GM23248 (cell line): Measurements from ENCODE around the gene COL4A4.

ENCODE experiments used
- EZH2 ChIP-seq: fragments of 200-600 bp; sonication (generic); IDR thresholded peaks from 2 replicates; pipeline ENCODE4 v1.6.1; 2018; ENCODE audit warnings: antibody characterized with exemption, mild to moderate bottlenecking; ENCODE audit not compliant: insufficient read depth, poor library complexity, severe bottlenecking
- EZH2phosphoT487 ChIP-seq: fragments of 200-600 bp; sonication (generic); IDR thresholded peaks from 2 replicates; pipeline ENCODE4 v1.6.1; 2018; ENCODE audit warnings: antibody characterized with exemption, moderate library complexity, mild to moderate bottlenecking, low read depth; ENCODE audit not compliant: insufficient read depth

DNA sequence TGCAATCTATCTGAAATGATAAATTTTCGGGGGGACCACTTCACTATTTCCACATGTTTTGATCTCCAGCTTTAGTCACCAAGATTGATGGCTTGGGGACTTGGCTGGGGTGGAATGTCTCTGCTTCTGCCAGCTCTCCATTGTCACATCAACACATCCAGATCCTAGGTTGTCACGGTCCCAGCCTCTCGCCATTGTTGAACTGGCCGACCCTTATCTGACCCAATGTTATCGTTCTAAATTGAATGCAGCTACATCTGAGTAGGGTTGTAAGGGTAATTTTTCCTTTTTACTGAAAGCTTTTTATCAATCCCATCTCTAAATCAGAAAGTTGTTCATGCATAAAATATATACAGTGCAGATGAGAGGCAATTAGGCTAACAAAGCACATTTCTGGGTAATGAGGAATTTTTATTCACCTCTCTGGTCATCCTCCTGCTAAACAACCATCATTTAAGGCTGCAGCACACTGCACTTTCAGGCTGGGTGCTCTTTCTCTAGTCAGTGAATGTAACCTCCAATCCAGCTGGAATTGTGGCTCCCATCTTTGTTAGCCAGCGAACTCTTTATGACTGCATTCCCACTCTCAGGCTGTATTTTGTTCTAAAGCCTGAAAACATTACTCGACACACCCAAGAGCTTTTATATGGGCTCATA, 128.2 kb downstream of the COL4A4 start:
- TF ChIP-seq EZH2 (no peak), EZH2phosphoT487 (no peak)
